NCI-H524 (cell line): ENCODE measurements around the gene GALK1.
"Not testable (repeated sequence)": the region's sequence is repeated elsewhere in the genome, so short reads cannot be mapped to it uniquely, and the experiment has no call there.

Experiments used
- DNase-seq, 2 experiments: peaks; one replicate each; lab custom pipeline; 2025; lab: John Stamatoyannopoulos, UW

Gene GALK1

DNA sequence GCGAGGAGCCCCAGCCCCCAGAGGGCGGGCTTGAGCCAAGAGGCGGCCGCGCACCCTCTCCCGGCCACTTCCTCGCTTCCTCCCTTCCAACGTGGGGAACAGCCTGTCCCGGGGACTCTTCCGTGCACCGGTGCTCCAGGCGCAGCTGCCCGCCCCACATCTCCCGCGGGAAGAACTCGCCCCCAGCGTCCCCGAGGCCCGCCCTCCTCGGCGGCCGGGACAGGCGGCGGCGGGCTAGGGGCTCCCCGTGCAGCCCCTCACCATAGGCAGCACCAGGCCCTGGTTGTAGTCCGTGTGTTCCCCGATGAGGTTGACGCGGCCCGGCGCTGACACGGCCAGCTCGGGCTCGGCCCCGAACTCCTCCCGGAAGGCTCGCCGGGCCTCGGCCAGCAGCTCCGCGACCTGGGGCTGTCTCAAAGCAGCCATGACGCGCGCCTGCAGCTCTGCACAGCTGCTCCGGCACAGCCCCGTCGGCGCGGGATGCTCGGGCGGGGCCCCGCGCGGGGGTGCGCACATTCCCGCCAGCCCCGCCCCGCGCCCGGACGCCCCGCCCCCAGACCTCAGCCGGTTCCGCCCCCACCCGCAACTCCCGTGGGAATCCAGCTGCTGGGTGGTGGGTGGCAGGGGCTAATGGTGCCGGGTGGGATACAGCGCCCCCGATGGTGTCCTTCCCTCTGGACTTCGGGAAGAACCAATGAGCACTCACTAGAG lies at the start of gene GALK1:
Gene GALK1, minus strand, starts transcription at position 482 of the 711 bp plus-strand sequence. Its CDS starts 56 bp downstream, at position 426.
- peak; percentile 71 to 86 for DNase-seq

DNA sequence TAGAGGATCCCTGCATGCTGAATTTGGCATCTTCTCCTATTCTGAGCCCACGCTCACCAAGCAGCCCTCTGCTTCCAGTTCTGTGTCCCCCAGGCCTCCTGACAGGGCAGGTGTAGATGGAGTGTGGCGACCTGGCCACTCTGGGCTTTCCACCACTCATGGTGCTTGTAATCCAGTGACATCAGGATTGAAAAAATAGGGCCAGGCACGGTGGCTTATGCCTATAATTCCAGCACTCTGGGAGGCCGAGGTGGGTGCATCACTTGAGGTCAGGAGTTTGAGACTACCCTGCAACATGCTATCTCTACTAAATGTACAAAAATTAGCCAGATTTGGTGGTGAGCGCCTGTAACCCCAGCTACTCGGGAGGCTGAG lies 49.0 kb upstream of the GALK1 start:
- no peak for DNase-seq

- no peak for DNase-seq
Observed at GRCh38 chr17:75813081-75814020, 48.4 kb upstream of the GALK1 start.

DNA sequence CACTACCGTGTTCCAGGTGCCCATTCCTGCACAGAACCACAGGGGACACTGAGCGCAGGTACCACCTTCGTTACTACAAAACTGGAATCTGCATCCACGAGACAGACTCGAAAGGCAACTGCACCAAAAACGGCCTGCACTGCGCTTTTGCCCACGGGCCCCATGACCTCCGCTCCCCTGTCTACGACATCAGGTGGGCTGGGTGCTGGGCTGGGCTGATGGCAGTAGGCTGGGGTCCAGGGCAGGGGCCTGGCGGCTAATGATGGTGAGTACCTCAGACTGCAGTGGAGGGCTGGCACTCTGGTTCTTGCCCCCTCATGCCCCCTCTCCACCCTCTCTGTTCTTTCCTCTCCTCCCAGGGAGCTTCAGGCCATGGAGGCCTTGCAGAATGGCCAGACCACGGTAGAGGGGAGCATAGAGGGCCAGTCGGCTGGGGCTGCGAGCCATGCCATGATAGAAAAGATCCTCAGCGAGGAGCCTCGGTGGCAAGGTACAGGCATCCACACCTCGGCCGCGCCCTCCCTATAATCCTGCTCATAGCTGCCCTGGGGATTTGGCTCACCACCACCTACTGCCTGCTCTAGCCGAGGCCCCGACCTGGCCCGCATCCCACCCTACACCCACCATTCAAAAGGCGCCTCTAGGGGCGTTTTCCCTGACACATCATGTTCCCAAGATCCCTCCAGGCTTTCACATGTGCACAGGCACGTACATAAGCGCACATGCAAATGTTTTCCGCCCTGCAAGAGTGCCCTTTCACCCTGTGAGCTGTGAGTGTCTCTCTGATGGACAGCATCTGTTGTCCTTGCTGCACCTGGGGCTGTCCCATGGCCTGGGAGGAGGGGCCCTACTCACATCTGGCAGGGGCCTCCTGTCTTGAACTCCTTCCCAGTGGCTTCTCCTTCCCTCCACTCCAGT lies 47.4 kb upstream of the GALK1 start:
- no peak for DNase-seq

DNA sequence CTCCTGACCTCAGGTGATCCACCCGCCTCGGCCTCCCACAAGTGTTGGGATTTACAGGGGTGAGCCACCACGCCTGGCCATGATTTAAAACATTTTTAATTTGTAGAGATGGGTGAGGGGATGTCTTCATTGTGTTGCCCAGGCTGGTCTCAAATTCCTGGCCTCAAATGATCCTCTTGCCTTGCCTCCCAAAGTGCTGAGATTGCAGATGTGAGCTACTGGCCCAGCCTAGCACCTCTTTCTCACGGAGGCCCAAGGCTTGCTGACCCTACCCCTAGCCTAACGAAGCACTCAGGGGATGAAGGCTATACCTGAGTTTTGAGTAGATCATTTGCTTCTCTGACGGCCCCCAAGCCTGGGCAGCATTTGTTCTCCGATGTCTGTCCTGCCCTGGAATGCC lies 46.2 kb upstream of the GALK1 start:
- no peak for DNase-seq

DNA sequence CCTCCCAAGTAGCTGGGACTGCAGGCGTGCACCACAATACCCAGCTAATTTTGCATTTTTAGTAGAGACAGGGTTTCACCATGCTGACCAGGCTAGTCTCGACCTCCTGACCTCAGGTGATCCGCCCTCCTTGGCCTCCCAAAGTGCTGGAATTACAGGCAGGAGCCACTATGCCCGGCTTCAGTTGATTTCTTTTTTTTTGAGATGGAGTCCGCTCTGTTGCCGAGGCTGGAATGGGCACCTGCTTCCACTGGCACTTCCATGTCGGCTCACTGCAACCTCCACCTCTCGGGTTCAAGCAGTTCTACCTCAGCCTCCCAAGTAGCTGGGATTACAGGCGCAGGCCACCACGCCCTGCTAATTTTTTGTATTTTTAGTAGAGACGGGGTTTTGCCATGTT lies 45.8 kb upstream of the GALK1 start:
- not testable (repeated sequence) for DNase-seq

- no peak for DNase-seq
Observed at GRCh38 chr17:75810216-75810615, 45.2 kb upstream of the GALK1 start.

GRCh38 chr17:75809631-75810111 lies 44.7 kb upstream of the GALK1 start:
- no peak for DNase-seq

DNA sequence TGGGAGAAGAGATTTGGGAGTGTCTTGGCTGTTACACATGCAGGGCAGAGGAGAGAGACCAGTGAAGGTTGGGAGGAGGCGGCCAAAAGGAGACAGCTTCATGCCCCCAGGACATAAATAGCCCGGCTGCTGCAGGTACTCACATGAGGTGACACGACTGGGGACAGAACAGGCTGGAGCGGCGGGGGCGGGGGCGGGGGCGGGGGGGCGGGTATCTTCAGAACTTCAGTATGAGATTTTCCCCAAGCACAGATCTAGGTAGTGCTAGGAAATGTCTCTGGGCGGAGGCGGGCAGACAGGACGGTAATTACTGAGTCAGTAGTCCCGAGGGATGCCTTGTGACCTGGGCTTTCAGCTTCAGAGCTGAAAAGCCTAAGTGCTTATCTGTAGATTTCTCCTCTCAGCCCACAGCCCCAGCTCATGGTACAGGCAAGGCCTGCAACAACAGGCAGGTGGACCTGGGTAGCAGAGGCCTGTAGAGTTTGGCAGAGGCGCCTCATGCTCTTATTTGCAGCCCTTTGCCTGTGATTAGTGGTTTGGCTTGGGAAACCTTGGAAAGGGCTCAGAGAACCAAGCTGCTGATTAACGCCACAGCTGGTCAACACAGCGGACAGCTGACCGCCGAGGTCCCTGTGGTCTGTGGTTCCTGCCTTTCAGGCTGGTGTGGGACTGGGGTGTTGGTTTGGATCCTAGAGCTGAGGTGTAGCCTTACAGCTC lies 44.1 kb upstream of the GALK1 start:
- DNase-seq: no peak

DNA sequence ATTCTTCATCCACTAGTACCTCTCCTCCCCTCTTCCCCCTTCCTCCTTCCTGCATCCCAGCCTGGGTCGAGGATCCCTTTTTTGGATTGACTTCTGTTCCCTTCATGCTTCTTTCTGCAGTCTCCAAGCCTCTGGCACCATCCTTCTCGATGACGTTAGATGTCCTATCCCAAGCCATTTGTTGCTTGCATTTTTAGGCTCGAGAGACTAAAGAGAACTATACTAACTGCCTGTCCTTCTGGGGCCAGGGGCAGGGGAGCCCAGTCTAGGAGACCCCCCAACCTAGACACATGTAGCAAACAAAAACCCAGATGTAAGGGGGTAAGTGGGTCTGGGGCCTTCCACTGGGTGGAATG lies 43.5 kb upstream of the GALK1 start:
- DNase-seq: no peak

DNA sequence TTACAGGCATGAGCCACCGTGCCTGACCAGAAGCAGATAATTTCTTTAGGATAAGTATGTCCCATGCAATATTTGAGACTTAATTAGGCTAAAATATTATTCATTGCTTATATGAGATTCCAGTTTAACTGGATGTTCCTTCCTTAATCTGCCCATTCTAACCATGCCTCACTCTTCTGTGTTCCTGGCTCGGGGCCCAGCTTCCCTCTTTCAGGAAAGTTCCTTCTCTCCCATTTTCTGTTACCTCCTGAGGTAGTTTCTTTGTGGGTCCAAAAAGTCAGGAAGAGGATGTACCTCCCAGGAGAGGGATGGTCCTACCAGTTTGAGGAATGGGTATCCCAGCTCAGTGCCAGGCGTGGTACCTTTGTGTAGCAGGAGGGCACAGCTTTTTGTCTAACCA lies 42.9 kb upstream of the GALK1 start:
- no peak for DNase-seq

DNA sequence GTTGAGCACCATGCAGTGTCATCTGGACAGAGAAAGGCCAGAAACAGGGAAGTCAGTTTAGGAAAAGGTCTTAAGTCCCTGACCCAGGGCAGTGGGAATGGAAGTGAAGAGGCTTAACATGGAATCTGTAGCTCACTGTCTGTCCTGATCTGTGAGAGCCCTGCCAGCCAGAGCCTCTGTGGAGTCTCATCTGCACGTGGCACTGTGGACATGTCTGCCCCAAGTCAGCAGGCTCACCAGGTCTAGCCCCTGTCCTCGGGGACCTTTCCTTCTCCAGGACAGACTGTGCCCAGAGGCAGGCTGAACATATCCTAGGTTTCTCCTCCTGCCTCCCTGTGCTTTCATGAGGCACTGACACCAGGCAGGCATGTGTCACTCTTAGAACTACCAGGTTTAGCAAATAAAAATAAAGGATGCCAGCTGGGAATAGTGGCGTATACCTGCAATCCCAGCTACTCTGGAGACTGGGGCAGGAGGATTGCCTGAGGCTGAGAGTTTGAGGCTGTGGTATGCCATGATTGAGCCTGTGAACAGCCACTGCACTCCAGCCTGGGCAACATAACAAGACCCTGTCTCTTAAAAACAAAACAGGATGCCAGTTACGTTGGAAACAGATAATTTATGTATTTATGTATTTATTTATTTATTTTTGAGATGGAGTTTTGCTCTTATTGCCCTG lies 42.0 kb upstream of the GALK1 start:
- DNase-seq: no peak

- no peak for DNase-seq
Observed at GRCh38 chr17:75803883-75804282, 38.9 kb upstream of the GALK1 start.

GRCh38 chr17:75799402-75799801 lies 34.4 kb upstream of the GALK1 start:
- DNase-seq: no peak

GRCh38 chr17:75795820-75796607 lies 31.0 kb upstream of the GALK1 start:
- DNase-seq: no peak

DNA sequence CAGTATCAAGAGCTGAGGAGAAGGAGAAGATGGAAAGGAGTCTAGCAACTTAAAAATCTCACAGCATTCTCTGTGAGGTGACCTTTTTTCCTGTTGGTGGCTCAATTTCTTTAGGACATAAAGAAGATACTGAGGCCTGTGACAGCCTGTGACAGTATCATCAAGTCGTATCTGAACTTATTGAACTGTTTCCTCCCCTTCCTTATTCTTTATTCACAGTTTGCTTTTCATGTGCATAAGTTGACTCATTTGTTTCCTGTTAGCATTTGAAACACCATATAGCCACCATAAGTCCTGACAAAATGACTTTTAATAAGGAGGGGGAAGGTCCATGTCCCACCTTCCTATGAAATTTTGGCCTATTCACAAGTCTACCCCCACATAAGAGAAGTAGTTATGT lies 28.5 kb upstream of the GALK1 start:
- DNase-seq: no peak

DNA sequence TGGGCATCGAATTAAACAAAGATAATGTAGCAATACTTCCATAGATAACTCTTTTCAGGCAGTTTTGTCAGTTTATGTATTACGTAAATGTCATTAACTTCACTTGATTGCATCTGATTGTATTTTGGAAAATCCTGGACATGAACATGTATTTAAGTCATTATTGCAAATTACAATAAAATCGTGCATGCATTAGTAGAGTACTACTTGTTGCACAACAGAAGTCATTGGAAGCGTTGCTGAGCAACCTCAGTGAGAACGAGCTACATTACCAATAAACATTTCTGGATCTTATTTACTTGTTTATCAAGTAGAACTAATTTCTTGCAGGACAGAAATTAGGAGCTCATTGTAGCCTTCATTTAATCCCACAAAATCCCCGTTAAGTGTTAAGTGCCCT lies 26.3 kb upstream of the GALK1 start:
- no peak for DNase-seq

GRCh38 chr17:75785016-75785890 lies 20.3 kb upstream of the GALK1 start:
- DNase-seq: peak; percentile 95

DNA sequence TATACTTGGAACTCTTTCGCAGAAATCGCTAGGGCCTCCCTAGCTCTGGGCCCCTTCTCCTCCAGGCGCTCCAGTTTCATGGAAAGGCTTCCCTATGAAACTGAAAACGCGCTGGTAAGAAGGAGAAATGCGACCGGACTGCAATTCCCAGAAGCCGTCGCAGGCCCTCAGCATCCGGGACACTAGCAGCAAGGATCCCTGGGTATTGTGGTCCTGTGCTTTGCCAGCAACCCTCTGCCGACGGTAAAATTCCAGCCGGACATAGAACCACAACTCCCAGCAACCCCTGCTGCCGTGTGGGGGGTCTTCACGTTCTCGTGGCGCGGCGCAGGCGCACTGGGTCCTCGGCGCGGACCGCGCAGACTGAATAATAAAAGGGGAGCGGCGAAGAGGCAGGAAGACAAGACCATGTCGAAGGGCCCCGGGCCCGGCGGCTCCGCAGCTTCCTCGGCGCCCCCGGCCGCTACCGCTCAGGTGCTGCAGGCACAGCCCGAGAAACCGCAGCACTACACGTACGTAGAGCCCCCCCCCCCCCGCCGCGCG lies 19.6 kb upstream of the GALK1 start, which contains the start of gene UNK:
Gene UNK, plus strand, starts transcription at position 334 of the 543 bp plus-strand sequence. Its CDS starts 75 bp downstream, at position 409.
- peak; percentile 100 for DNase-seq
